HepG2 (cell line): ENCODE data around the gene FRMD8. TPM values are rescaled to one million over a fixed set of nuclear protein-coding genes. Genes with fewer than 3 reads are reported as not detected.

ENCODE experiments used
- ATAC-seq: fragments of 200-7000 bp; cut with Tn5 transposase; 3 replicates; pipeline ENCODE4 v1.9.1; 2020; ENCODE audit warnings: mild to moderate bottlenecking, moderate library complexity
- BruUV-seq: library from RNA; stranded (reverse); fragments of 400-500 nt; replicated peaks from 2 replicates; lab custom pipeline; 2021; lab: Mats Ljungman, UMichigan
- CTCF ChIA-PET: fragments of 300-600 bp; formaldehyde crosslinking; extraction: SDS; loops from one replicate; lab custom pipeline; 2021; ENCODE audit warnings: low total read pairs, inconsistent platforms, low intra/inter-chr PET ratio; lab: Yijun Ruan, JAX
- POLR2A ChIA-PET: fragments of 350-600 bp; sonication (Branson Sonifier 250); formaldehyde crosslinking; loops from one replicate; lab custom pipeline; 2020; ENCODE audit warnings: antibody characterized with exemption, inconsistent platforms; lab: Yijun Ruan, JAX
- DNase-seq: peaks from one replicate; pipeline ENCODE4 v3.0.0-alpha.2; 2015; ENCODE audit warnings: low spot score
- FAIRE-seq: peaks from 3 replicates; lab custom pipeline; 2011; peaks lifted over from hg19 to GRCh38; lab: Jason Lieb, UNC
- H2AFZ ChIP-seq: one replicate; pipeline ENCODE4 v1.6.1; 2011; ENCODE audit warnings: low read length, inconsistent platforms
- H3K27ac ChIP-seq: fragments of 300-600 bp; 3 replicates; pipeline ENCODE4 v1.8.0; 2011; ENCODE audit warnings: mixed run types, mild to moderate bottlenecking, mixed read lengths, low read length, inconsistent platforms; ENCODE audit not compliant: insufficient read depth; ENCODE audit errors: extremely low read length
- H3K27me3 ChIP-seq, 2 experiments: fragments of 200-600 bp in 1 of 2; 2 replicates in 1 of 2; 3 replicates in 1 of 2; pipeline versions ENCODE4 v1.6.0 to v1.8.0; 2011; ENCODE audit warnings: low read length in 2 of 2, mild to moderate bottlenecking in 2 of 2, moderate library complexity in 2 of 2, inconsistent platforms in 1 of 2; ENCODE audit not compliant: insufficient read depth in 2 of 2, control insufficient read depth in 1 of 2
- H3K36me3 ChIP-seq, 2 experiments: fragments of 200-600 bp in 1 of 2; replicated peaks in 1 of 2; 2 replicates in 1 of 2; 3 replicates in 1 of 2; pipeline versions ENCODE4 v1.5.1 to v1.8.0; 2011; ENCODE audit warnings: low read length in 2 of 2, inconsistent platforms in 1 of 2; ENCODE audit not compliant: insufficient read depth in 2 of 2, control insufficient read depth in 1 of 2
- H3K4me1 ChIP-seq: 2 replicates; pipeline ENCODE4 v1.5.1; 2012; ENCODE audit warnings: low read length, inconsistent platforms; ENCODE audit not compliant: insufficient read depth
- H3K4me2 ChIP-seq: 2 replicates; pipeline ENCODE4 v1.6.0; 2011; ENCODE audit warnings: low read depth, low read length, inconsistent platforms
- H3K4me3 ChIP-seq, 3 experiments: fragments of 200-600 bp in 1 of 3; sonication (generic), shearing (Covaris generic) in 1 of 3; replicated peaks in 1 of 3; 2 replicates each; pipeline ENCODE4 v1.5.1; 2011 to 2016; ENCODE audit warnings: low read length in 3 of 3, inconsistent platforms in 2 of 3, low read depth in 2 of 3, mild to moderate bottlenecking in 2 of 3, control low read depth in 1 of 3, mixed read lengths in 1 of 3; ENCODE audit not compliant: insufficient read depth in 1 of 3
- H3K79me2 ChIP-seq: one replicate; pipeline ENCODE4 v1.6.1; 2011; ENCODE audit warnings: low read length, inconsistent platforms; ENCODE audit not compliant: insufficient read depth
- H3K9ac ChIP-seq: 2 replicates; pipeline ENCODE4 v1.6.0; 2011; ENCODE audit warnings: mild to moderate bottlenecking, low read depth, low read length, inconsistent platforms; ENCODE audit not compliant: insufficient read depth
- H3K9me3 ChIP-seq: 2 replicates; pipeline ENCODE4 v1.5.1; 2012; ENCODE audit warnings: mild to moderate bottlenecking, low read length
- H4K20me1 ChIP-seq: 2 replicates; pipeline ENCODE4 v1.6.0; 2011; ENCODE audit warnings: inconsistent platforms, mild to moderate bottlenecking, low read length, moderate library complexity; ENCODE audit not compliant: insufficient read depth
- FOXK2 ChIP-seq: fragments of 450-650 bp; IDR thresholded peaks from 2 replicates; pipeline ENCODE4 v1.6.1; 2016
- GPN1 ChIP-seq: sonication (generic); formaldehyde crosslinking; IDR thresholded peaks from 2 replicates; pipeline ENCODE4 v1.5.1; 2020; ENCODE audit warnings: missing genetic modification reagents, borderline replicate concordance
- HDAC2 ChIP-seq: sonication (generic); formaldehyde crosslinking; IDR thresholded peaks from 2 replicates; pipeline ENCODE4 v1.4.0; 2020; ENCODE audit warnings: missing genetic modification reagents
- HOXA9 ChIP-seq: sonication (generic); formaldehyde crosslinking; IDR thresholded peaks from 2 replicates; pipeline ENCODE4 v1.8.1; 2022; ENCODE audit warnings: missing genetic modification reagents, mild to moderate bottlenecking, moderate library complexity, borderline replicate concordance
- MBD4 ChIP-seq: IDR thresholded peaks from 2 replicates; pipeline ENCODE4 v1.6.1; 2012; ENCODE audit warnings: low read length, inconsistent platforms, borderline replicate concordance
- RERE ChIP-seq: IDR thresholded peaks from 2 replicates; pipeline ENCODE4 v1.6.1; 2016; ENCODE audit warnings: low read depth, missing genetic modification reagents, missing compliant biosample characterization
- SNRNP70 ChIP-seq: fragments of 200-400 bp; formaldehyde crosslinking; IDR thresholded peaks from 2 replicates; pipeline ENCODE4 v1.6.1; 2017; ENCODE audit warnings: mild to moderate bottlenecking, low read depth, low read length, moderate library complexity
- SP1 ChIP-seq, 2 experiments: fragments of 450-650 bp in 1 of 2; sonication (generic) in 1 of 2; formaldehyde crosslinking in 1 of 2; IDR thresholded peaks; 2 replicates each; pipeline versions ENCODE4 v1.4.0 to v1.6.1; 2016 to 2020; ENCODE audit warnings: missing genetic modification reagents in 1 of 2
- TFE3 ChIP-seq: IDR thresholded peaks from 2 replicates; pipeline ENCODE4 v1.6.1; 2016
- TRAFD1 ChIP-seq: sonication (generic); formaldehyde crosslinking; IDR thresholded peaks from 2 replicates; pipeline ENCODE4 v1.5.1; 2020; ENCODE audit warnings: missing genetic modification reagents, mild to moderate bottlenecking, borderline replicate concordance
- ZMYM3 ChIP-seq: sonication (generic); formaldehyde crosslinking; IDR thresholded peaks from 2 replicates; pipeline ENCODE4 v1.5.1; 2020; ENCODE audit warnings: mild to moderate bottlenecking, missing genetic modification reagents
- ZNF274 ChIP-seq: sonication (generic); formaldehyde crosslinking; IDR thresholded peaks from 2 replicates; pipeline ENCODE4 v1.5.1; 2020; ENCODE audit warnings: mild to moderate bottlenecking, missing genetic modification reagents
- ZNF432 ChIP-seq: sonication (generic); formaldehyde crosslinking; IDR thresholded peaks from 2 replicates; pipeline ENCODE4 v1.5.0; 2020; ENCODE audit warnings: missing genetic modification reagents, mild to moderate bottlenecking, borderline replicate concordance
- ZNF670 ChIP-seq: sonication (generic); formaldehyde crosslinking; IDR thresholded peaks from 2 replicates; pipeline ENCODE4 v1.8.0; 2022; ENCODE audit warnings: mild to moderate bottlenecking, missing genetic modification reagents, borderline replicate concordance
- ZNF781 ChIP-seq: sonication (generic); formaldehyde crosslinking; IDR thresholded peaks from 2 replicates; pipeline ENCODE4 v1.5.1; 2020; ENCODE audit warnings: borderline replicate concordance, mild to moderate bottlenecking, missing genetic modification reagents; ENCODE audit errors: not compliant biosample characterization
- WGBS: methylation state at CpG from one replicate; pipeline ENCODE4 v1.1.6; 2017; ENCODE audit warnings: low lambda C conversion rate; 5-methylcytosine and 5-hydroxymethylcytosine counted together
- in situ Hi-C: cut with HindIII; loops from 2 replicates; pipeline ENCODE4 v1.10.0; 2017; ENCODE audit warnings: low pct_unique_long_range_greater_than_20kb; ENCODE audit not compliant: extremely low pct_ligation_motif_present
- intact Hi-C: fragments of 100-400 bp; cut with micrococcal nuclease; formaldehyde crosslinking; loops from one replicate; pipeline ENCODE4 v1.10.0; 2022; ENCODE audit not compliant: unreplicated experiment
- polyA plus RNA-seq, 8 experiments: library from polyadenylated mRNA; depleted of rRNA in 3 of 8; stranded (reverse) in 7 of 8; unstranded in 1 of 8; fragments of >200 nt; fragmentation: Illumina TruSeq in 4 of 8; extraction: Trizol in 4 of 8; gene quantifications; 2 replicates each; pipeline versions ENCODE4 v1.2.1 to v1.2.3, GENCODE V29; 2011 to 2016; ENCODE audit warnings: low read depth in 4 of 8, missing spikeins in 1 of 8, mixed read lengths in 1 of 8; ENCODE audit not compliant: insufficient read depth in 1 of 8
- total RNA-seq, 5 experiments: library from RNA; depleted of rRNA; stranded (reverse); fragments of >200 nt; fragmentation: Illumina TruSeq; extraction: Trizol; gene quantifications; 2 replicates each; pipeline ENCODE4 v1.2.3, GENCODE V29; 2016; ENCODE audit warnings: low read depth in 1 of 5

Gene FRMD8
- total and polyA plus RNA-seq, 2 of the 13 experiments (the other 11 are each of a cell fraction or from before 2014, with no cell fraction given) = 5.8 to 20.6 TPM

- ChIA-PET CTCF (no interaction called here), POLR2A (interaction anchor here (1.0 to 16.8 kb wide), 3 partner anchors 10 to 32 kb away, joined by 3 to 433 read pairs (median 3); partner anchors contain the start of gene NEAT1)
- no peaks in the 10 kb centered on the region for H3K9me3 ChIP-seq
- no peak overlapping the region for H2AFZ ChIP-seq
- FAIRE-seq (no peak), ATAC-seq (no peak), DNase-seq (no peak)
- H3K9ac ChIP-seq = no peak overlapping the region
- intact Hi-C loops = no loop called here
- no peak overlapping the region for H3K4me3 ChIP-seq
- peaks cover 51% of the 10 kb centered on the region for H3K4me1 ChIP-seq
- H3K27ac ChIP-seq = no peak overlapping the region
- no TSS peak for BruUV-seq
- no peaks in the 10 kb centered on the region for H4K20me1 ChIP-seq
- H3K27me3 ChIP-seq = no peaks in the 10 kb centered on the region
- peak overlapping the region; percentile 7; the same call in 1 of the 2 replicates for H3K4me2 ChIP-seq
- H3K36me3 ChIP-seq = peaks cover 4 to 5% of the 10 kb centered on the region in 2 experiments; a peak in 2 of 5 replicates
- TF ChIP-seq ZNF432 (CRISPR knock-in tag) (no peak), ZNF670 (CRISPR knock-in tag) (no peak), SNRNP70 (no peak), TRAFD1 (CRISPR knock-in tag) (no peak), FOXK2 (no peak), GPN1 (CRISPR knock-in tag) (no peak), ZNF274 (CRISPR knock-in tag) (no peak), ZMYM3 (CRISPR knock-in tag) (no peak), ZNF781 (CRISPR knock-in tag) (no peak), SP1 (IDR thresholded peaks at IDR 0.05) (no peak), SP1 (CRISPR knock-in tag; IDR thresholded peaks at IDR 0.05) (no peak), MBD4 (no peak), HDAC2 (CRISPR knock-in tag) (no peak), RERE (no peak), HOXA9 (CRISPR knock-in tag) (no peak), TFE3 (CRISPR knock-in tag) (no peak)
- 96% methylated on average over 4 of the region's 4 CpGs for WGBS
- in situ Hi-C loops = no loop called here
- no peaks in the 10 kb centered on the region for H3K79me2 ChIP-seq
Measured at GRCh38 chr11:65388731-65389130, 2.3 kb downstream of the FRMD8 start.
